Activated CD4-positive, alpha-beta T cell treated with anti-CD3 and anti-CD28 coated beads, Interleukin-2, amount 50 U/mL, for 48 hours (primary cell): ENCODE measurements around the gene TMEM63B.
"Not testable (repeated sequence)": the region's sequence is repeated elsewhere in the genome, so short reads cannot be mapped to it uniquely, and the experiment has no call there.

Experiments
- DNase-seq, 2 experiments: peaks; one replicate each; pipeline ENCODE4 v3.0.0-alpha.2; 2020

TMEM63B gene

DNA sequence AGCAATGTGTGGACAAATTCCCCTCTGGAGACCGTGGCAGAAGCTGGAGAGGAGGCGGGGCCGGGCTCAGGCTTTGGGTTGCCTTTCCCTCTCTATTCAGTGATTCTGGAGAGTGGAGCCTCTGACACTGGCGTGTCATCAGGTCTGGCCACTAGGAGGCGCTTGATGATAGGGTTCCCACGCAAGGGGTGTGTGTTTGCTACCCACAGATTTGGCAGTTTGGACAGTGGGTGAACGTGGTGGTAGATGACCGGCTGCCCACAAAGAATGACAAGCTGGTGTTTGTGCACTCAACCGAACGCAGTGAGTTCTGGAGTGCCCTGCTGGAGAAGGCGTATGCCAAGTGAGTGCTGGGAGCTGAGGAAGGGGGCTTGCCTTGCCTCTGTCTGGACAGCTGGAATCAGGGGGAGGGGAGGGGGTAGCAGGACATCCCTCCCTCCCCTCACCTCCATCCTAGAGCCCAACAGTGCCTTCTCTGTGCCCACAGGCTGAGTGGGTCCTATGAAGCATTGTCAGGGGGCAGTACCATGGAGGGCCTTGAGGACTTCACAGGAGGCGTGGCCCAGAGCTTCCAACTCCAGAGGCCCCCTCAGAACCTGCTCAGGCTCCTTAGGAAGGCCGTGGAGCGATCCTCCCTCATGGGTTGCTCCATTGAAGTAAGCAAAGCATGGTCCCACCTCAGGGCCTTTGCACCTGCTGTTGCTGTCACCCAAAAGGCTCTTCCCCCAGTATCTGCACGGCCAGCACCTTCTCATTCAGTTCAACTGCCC lies 45.6 kb downstream of the TMEM63B start:
- DNase-seq = peak; percentile 88 to 91

DNA sequence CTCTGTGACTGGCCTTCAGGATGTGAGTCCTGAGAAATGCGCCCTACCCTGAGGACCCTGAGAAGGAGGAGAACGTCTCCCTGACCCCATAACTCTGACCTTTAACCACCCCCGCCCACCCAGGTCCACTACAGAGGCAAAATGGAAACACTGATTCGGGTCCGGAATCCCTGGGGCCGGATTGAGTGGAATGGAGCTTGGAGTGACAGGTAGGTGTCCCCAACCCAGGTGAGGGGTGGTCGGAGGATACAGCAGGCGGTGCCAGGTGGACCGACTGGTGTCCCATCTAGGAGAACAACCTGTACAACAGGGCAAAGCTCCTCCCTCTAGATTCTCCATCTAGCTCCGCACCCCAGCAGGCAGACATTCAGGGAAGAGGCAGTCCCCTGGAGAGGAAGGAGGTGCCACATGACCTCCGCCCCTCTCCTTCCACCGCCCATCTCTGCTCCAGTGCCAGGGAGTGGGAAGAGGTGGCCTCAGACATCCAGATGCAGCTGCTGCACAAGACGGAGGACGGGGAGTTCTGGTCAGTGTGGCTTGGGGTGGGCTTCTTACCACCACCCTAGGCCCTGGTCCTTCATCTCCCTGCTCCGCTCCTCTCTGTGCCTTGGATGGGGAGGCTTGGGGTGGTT lies 48.9 kb downstream of the TMEM63B start:
- no peak for DNase-seq

DNA sequence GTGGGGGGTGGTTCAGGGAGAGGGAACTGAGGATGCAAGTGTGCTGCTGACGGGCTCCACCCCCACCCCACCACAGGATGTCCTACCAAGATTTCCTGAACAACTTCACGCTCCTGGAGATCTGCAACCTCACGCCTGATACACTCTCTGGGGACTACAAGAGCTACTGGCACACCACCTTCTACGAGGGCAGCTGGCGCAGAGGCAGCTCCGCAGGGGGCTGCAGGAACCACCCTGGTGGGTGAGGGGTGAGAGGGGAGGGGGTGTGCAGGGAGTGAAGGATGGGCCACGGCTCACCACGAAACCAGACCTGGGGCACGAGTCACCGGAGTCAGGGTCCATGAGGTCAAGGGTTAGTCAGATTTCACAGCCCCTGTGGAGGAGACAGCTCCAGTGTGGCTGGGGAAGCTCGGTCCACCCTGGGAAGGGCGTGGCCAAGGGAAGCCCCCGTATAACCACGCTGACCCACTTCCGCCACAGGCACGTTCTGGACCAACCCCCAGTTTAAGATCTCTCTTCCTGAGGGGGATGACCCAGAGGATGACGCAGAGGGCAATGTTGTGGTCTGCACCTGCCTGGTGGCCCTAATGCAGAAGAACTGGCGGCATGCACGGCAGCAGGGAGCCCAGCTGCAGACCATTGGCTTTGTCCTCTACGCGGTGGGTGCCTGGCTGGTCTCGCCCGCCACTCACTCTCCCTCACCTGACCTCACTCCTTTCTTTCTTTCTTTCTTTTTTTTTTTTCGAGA lies 49.6 kb downstream of the TMEM63B start:
- DNase-seq = no peak

DNA sequence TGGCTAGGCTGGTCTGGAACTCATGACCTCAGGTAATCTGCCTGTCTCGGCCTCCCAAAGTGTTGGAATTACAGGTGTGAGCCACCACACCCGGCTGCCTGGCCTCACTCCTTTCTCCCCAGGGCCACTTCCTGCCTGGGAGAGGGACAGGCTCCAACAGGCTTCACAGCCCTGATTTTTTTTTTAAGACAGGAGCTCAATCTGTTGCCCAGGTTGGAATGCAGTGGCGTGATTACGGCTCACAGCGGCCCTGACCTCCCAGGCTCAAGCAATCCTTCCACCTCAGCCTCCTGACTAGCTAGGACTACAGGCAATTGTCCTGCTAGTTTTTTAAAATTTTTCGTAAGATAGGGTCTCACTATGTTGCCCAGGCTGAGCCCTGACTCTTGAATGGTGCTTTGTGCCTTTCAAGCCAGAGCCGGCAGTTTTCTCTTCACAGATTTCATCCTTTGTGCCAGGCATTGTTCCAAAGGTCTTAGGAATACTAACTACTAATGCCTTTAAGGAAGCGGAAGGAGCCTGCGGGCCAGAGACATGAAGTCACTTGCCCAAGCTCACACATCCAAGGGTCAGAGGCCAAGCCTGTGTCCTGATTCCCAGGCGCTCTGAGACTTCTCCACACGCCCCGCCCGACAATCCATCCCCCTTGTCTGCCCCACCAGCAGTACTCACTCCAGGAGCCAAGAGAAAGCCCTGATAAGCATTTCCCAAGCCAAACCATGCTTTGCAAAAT lies 50.5 kb downstream of the TMEM63B start:
- DNase-seq = no peak

DNA sequence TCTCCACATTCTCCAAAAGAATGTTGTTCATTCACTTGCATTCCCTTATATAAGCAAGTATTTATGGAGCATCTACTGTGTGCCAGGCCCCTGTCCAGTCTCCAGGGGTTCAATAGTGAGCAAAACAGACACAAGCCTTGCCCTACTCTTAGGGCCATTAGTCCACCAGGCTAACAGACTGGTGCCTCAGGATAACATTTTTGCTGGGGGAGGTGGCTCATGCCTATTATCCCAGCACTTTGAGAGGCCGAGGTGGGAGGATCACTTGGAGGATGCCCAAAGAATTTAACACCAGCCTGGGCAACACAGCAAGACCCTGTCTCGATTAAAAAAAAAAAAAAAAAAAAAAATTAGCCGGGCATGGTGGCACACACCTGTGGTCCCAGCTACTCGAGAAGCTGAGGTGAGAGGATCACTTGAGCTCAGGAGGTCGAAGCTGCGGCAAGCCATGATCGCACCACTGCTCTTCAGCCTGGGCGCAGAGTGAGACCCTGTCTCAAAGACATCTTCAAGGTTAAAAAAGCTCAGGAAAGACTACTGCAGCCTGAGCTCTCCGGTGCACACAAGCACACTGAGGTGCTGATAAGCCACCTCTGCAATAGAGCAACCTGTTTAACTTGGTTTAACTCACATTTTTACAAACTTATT lies 51.2 kb downstream of the TMEM63B start:
- DNase-seq = no peak

DNA sequence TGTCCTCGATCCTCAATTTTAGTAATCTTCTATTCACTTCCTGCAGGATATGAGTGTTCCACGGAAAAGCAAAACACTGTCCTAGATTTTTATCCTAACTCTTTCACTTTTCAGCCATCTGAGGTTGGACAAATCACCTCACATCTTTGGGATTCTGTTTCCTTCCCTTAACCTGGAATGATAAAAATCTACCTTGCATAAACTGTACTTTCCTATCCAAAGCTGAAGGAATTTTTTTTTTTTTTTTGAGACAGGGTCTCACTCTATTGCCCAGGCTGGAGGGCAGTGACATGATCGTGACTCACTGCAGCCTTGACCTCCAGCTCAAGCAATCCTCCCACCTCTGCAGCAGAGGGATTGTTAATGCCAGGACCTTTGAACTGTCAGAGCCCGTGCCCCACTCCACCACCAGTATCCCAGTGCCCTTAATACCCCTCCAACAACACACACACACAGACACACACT lies 51.8 kb downstream of the TMEM63B start:
- no peak for DNase-seq

DNA sequence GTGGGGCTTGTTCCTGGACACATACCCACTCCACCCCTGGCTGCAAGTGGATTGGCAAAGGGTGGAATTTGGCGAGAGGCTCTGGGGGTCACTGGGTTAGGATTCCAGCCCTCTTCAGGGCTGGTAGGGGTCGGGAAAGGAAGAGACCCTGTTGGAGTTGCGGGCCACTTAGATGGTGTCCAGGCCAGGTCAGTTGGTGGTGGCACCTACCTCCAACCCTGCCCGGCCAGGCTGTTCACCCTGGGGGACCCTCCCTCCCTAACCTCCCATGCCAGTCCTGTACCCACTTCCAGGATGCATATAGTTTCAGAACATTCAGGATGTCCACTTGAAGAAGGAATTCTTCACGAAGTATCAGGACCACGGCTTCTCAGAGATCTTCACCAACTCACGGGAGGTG lies 52.3 kb downstream of the TMEM63B start:
- no peak for DNase-seq

DNA sequence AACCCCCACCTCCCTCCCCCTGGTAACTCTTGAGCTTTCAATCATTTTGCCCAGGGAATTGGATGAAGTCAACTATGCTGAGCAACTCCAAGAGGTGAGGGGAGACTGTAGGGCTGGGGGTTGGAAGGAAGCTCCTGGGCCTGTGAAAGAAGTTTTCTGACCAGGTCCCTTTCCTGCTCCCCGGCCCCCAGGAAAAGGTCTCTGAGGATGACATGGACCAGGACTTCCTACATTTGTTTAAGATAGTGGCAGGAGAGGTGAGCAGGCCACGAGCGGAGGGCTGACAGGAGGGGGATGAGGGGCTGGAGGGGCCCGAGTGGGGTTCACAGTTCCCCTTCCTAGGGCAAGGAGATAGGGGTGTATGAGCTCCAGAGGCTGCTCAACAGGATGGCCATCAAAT lies 53.1 kb downstream of the TMEM63B start:
- no peak for DNase-seq

DNA sequence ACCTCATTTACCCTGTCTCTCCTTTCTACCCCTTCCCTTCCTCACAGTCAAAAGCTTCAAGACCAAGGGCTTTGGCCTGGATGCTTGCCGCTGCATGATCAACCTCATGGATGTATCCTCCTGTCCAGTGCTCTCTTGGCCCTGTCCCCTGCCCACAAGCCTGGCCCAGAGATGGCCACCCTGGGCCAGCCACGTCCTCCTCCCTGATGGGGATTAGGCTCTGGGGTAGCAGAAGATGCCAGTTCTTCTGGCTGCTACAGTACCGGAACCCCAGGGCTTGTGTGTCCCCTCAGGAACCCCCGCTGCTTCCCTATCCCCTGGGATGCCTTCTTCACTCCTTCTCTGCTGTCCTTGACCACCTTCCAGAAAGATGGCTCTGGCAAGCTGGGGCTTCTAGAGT lies 53.5 kb downstream of the TMEM63B start:
- no peak for DNase-seq

DNA sequence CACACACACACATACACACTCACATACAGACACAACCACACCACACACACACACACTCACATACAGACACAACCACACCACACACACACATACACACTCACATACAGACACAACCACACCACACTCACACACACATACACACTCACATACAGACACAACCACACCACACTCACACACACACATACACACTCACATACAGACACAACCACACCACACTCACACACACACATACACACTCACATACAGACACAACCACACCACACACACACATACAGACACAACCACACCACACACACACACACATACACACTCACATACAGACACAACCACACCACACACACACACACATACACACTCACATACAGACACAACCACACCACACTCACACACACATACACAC lies 54.4 kb downstream of the TMEM63B start:
- not testable (repeated sequence) for DNase-seq

DNA sequence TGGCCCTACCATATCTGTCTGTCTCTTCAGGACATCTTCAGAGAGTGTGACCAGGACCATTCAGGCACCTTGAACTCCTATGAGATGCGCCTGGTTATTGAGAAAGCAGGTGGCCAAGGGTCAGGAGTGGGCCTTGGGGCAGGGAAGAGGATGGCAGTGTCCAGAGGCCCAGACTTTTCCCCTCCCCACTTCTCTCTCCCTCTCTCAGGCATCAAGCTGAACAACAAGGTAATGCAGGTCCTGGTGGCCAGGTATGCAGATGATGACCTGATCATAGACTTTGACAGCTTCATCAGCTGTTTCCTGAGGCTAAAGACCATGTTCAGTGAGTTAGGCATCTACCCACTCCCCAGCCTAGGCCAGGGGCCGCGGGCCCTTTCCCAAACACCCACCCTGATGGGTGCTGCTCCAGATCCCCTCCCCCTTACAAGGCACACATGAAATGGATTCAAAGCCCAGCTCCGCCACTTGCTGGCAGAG lies 55.6 kb downstream of the TMEM63B start:
- no peak for DNase-seq

DNA sequence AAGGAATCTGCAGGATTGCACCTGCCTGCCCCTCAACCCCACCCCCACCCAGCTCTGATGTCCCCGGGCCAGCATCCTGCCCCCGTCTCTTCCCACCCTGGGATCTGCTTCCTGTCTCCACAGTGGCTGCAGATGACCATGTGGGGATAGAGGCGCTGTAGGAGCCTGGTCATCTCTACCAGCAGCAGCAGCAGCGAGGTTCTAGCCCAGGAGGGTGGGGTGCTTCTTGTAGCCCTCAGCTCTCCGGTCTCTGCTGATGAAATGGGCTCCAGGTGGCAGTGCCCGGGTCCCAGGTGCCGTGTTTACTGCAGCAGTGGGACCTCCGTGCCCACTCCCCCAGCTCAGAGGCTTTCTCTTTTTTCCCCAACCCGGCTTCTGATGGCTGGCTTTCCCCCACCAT lies 56.4 kb downstream of the TMEM63B start:
- no peak for DNase-seq

DNA sequence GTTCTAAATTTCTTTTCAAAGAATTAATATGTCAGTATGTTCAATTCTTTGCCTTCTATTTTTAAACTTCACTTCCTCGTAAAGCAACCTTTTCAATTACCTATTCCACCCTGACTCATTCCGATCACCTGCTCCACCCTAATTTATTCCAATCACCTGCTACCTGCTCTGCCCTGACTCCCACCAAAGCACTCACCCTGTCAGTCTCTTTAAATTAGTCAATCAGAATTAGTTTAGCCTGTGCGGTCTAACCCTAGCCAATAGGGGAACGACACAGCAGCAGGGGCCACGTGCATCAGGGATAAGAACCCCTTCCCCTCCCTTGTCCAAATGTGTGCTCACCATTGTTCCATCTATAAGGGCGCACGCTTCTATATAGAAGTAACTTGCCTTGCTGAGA lies 58.0 kb downstream of the TMEM63B start:
- not testable (repeated sequence) for DNase-seq

DNA sequence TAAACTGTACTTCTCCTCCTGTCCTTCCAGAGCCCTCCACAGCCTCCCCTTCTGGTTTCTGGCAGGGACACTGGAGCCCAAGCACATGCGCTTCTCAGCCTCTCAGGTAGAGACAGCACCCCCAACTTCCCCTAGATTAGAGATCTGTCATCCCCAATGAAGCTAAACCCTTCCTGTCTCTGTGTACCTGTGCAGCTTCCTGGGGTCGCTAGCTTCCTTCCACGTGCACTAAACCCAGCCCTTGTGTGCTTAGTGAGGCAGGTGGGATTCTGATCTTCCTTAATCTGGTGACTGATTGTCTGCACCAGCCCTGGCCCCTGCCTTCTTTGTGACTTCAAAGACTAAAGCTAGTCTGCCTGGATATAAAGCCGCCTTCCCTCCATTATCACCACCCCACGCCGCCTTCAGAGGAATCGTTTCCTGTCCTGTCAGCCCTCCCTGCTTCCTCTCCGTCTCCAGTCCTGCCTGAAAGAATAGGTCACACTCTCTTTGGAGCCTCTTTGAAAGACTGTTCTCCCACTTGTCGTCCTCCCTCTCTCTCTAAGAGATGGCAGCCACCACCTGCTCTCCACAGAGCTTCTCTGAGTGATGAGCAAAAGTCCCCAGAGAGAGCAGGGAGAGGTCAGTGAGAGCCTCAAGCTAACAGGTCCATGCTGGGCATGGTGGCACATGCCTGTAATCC lies 58.7 kb downstream of the TMEM63B start:
- DNase-seq = peak in 1 of 2 experiments; percentile 24

DNA sequence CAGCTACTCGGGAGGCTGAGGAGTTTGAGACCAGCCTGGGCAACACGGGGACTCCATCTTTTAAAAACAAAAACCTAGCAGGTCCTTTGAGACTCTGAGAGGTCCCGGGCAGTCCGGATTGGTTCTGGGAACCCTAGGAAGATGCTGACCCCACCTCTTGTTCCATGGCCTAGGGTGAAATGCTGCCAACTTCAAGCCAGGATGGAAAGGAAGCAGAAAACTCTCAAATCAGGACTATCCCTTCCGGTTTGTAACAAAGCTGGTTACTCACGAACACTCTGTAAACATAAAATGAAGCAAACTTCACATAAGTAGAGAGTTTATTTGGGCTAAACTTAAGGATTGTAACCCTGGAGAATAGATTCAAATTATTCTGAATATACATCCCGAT lies 59.3 kb downstream of the TMEM63B start:
- no peak for DNase-seq

DNA sequence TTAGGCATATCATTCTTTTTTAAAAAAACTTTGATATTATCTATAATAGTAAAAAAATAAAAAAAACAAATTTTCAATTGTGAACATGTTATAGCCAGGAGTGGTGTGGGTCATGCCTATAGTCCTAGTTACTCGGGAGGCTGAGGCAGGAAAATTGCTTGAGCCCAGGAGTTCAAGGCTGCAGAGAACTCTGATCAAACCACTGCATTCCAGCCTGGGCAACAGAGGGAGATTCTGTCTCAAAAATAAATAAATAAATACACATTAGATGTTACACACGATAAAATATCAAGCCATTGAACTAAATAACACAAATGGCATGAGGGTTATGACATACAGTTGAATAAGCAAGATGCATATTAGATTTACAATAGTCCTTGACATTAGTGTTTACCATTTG lies 61.5 kb downstream of the TMEM63B start:
- no peak for DNase-seq

DNA sequence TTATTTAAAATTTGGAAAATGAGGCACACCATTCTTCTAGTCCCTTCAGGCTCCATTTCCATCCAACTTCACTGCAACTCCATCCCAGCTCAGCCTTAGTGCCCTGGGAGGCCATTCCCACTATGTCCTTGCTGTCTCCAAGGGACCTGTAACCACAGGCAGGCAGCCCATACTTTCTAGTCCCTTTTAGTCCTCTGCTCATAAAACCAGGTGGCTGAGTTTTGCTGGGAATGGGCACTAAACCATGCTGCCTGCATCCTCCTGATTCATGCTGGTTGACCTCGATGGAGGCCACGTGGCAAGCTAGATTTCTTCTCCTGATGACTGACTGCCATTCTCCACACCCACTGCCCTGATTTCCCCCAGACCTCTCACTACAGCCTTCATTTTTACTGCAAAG lies 61.9 kb downstream of the TMEM63B start:
- peak in 1 of 2 experiments; percentile 11 for DNase-seq

DNA sequence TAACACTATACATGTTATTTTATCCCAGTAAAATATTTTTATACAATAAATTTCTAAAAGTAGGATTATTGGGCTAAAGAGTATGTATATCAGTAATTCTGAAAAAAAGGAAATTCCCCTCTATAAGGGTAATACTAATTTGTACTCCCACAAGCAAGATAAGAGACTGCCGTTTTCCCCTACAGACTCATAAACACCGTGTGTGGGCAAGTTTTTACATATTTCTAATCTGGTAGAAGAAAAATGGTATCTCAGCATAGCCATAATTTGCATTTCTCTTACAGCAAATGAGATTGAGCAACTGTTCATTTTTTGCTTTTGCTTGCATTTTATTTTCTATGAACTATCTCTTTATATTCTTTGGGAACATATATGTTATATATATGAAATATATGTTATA lies 63.4 kb downstream of the TMEM63B start:
- no peak for DNase-seq

DNA sequence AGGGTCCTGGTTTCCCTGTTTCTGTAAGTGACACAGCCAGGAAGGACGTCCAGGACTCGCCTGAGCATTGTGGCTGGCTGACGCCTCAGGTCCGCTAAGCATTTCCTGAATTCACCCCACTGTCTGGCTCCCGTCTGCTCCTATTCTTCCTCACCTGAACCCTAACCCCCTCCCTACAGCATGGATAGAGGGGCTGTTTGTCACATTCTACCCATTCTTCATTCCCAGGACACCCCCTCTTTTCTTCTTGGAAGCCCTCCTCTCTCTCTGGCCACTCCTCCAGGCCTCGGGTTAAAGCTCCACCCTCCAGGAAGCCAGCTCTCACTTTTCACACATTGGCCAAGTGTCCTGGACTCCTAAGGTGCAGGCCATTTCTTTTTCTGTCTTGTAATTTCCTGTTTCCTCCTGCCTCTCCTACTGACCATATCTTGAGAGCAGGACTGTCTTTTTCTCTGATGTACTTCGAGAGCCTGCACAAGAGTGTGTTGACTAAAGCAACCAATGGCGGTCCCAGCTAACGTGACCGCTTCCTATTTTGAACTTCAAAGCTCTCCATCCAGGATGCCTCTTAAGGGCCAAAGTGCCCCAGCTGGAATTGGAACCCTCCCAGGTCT lies 65.2 kb downstream of the TMEM63B start:
- no peak for DNase-seq

DNA sequence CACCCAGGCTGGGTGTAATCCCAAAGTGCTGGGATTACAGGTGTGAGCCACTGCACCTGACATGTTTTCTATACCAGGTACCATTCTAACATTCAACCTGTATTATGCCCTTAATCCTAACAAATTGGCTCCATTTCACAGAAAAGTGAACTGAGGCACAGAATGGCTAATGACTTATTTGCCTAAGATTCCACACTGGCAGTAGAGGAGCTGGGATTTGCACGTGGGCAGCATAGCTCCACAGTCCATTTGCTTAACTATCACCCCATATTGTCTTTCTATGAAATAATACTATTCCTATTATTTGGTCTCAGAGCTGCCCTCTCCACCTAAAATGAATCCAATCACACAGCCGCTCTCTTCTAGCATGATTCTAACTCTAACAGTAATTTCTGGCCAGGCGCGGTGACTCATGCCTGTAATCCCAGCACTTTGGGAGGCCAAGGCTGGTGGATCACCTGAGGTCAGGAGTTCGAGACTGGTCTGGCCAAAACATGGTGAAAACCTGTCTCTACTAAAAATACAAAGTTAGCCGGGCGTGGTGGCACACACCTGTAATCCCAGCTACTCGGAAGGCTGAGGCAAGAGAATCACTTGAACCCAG lies 66.1 kb downstream of the TMEM63B start:
- no peak for DNase-seq

DNA sequence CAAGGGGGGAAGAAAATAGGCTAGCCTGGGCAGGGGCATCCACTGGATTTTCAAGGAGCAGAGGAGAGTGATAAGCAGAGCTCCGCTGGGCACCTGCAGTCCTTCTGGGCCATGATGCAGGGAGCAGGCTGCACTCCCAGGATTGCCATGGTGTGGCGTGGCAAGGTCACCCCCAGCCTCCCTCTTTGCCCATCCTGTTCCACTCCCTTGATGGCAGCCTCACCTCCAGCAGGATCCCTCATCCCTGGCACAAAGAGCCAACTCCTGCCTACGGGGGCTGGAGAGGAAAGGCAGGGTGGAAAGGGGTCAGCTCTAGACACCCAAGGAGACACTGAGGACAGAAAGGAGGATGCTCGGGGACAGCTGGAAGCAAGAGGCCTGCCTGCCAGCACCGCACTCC lies 67.0 kb downstream of the TMEM63B start:
- no peak for DNase-seq
